ENCODE results near the gene SHB. TPM values are rescaled to one million over a fixed set of nuclear protein-coding genes. Genes with fewer than 3 reads are reported as not detected.

The SHB gene
- total RNA-seq, 1 experiment from 2014 or later, result 12.2 TPM

DNA sequence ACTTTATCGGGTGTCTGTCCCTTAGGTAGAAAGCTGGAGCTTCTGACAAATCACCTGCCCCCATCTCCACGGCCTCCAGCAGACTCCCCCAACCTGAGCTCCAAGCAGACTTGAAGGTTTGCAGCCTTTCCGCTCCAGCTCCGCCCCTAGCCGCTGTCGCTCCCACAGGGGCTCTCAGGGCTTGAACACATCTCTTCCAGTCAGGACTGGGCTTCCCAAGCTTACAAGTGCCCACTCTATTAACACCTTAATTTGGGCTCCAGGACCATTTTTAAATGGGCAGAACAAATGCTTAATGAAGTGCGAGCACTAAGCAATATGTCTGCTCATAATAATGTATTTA lies 147.9 kb downstream of the SHB start (continued):
- TF ChIP-seq NR2C2 (CRISPR knock-in tag; IDR thresholded peaks at IDR 0.05) (no peak), NFYB (CRISPR knock-in tag; conservative IDR thresholded peaks at IDR 0.05; ENCODE audit: low read depth) (no peak), ZNF219 (CRISPR knock-in tag; IDR thresholded peaks at IDR 0.05; ENCODE audit: borderline replicate concordance) (no peak), MYBL2 (CRISPR knock-in tag; IDR thresholded peaks at IDR 0.05) (no peak), TCF7 (CRISPR knock-in tag; IDR thresholded peaks at IDR 0.05; ENCODE audit: low read depth) (no peak)
- TF ChIP-seq, protein P1, sequence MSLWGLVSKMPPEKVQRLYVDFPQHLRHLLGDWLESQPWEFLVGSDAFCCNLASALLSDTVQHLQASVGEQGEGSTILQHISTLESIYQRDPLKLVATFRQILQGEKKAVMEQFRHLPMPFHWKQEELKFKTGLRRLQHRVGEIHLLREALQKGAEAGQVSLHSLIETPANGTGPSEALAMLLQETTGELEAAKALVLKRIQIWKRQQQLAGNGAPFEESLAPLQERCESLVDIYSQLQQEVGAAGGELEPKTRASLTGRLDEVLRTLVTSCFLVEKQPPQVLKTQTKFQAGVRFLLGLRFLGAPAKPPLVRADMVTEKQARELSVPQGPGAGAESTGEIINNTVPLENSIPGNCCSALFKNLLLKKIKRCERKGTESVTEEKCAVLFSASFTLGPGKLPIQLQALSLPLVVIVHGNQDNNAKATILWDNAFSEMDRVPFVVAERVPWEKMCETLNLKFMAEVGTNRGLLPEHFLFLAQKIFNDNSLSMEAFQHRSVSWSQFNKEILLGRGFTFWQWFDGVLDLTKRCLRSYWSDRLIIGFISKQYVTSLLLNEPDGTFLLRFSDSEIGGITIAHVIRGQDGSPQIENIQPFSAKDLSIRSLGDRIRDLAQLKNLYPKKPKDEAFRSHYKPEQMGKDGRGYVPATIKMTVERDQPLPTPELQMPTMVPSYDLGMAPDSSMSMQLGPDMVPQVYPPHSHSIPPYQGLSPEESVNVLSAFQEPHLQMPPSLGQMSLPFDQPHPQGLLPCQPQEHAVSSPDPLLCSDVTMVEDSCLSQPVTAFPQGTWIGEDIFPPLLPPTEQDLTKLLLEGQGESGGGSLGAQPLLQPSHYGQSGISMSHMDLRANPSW (CRISPR knock-in tag; conservative IDR thresholded peaks at IDR 0.05; ENCODE audit: low read depth), result no peak
- TF ChIP-seq, protein P2, sequence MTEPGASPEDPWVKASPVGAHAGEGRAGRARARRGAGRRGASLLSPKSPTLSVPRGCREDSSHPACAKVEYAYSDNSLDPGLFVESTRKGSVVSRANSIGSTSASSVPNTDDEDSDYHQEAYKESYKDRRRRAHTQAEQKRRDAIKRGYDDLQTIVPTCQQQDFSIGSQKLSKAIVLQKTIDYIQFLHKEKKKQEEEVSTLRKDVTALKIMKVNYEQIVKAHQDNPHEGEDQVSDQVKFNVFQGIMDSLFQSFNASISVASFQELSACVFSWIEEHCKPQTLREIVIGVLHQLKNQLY (CRISPR knock-in tag; IDR thresholded peaks at IDR 0.05), result no peak
- TF ChIP-seq, protein P3, sequence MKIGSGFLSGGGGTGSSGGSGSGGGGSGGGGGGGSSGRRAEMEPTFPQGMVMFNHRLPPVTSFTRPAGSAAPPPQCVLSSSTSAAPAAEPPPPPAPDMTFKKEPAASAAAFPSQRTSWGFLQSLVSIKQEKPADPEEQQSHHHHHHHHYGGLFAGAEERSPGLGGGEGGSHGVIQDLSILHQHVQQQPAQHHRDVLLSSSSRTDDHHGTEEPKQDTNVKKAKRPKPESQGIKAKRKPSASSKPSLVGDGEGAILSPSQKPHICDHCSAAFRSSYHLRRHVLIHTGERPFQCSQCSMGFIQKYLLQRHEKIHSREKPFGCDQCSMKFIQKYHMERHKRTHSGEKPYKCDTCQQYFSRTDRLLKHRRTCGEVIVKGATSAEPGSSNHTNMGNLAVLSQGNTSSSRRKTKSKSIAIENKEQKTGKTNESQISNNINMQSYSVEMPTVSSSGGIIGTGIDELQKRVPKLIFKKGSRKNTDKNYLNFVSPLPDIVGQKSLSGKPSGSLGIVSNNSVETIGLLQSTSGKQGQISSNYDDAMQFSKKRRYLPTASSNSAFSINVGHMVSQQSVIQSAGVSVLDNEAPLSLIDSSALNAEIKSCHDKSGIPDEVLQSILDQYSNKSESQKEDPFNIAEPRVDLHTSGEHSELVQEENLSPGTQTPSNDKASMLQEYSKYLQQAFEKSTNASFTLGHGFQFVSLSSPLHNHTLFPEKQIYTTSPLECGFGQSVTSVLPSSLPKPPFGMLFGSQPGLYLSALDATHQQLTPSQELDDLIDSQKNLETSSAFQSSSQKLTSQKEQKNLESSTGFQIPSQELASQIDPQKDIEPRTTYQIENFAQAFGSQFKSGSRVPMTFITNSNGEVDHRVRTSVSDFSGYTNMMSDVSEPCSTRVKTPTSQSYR (CRISPR knock-in tag; IDR thresholded peaks at IDR 0.05), result no peak

DNA sequence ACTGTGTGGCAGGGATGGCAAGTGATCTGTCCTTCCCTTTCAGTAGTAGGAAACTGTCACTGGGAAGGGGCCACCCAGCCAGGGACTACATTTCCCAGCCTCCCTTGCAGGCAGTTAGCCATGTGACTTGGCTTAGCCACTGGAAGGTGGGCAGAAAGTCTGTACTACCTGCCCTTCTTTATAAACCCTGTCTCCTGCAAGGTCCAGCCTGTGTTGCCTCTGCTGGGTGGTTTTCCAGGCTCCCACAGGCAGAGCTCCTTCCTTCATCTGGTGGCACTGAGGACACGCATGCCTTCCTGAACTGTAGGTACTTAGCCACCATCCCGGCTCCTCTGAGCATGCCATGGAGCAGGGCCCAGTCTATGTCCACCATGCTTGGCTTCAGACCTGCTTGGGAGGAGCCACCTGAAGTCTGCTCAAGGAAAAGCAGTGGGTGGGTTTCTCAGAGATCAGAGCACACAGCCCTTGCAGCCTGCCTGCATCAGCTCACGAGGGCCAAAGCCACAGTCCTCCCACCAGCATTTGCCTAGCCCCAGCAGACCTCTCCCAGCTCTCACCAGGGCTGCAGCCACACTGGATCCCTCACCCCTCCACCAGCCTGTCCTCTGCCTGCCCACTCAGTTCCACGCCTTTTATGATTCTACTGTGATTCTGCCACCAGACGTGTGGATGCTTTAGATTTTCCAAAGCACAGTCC lies 148.4 kb downstream of the SHB start:
- POLR2A ChIA-PET, result no interaction called here
- no peaks in the 10 kb centered on the region for H3K9me3 Mint-ChIP-seq
- H3K27ac Mint-ChIP-seq, result peak overlapping the region; percentile 73
- CTCF ChIA-PET, result interaction anchor here (0.9 to 1.5 kb wide), 4 partner anchors 17 to 343 kb away, joined by 3 to 5 read pairs (median 4); no protein-coding TSS in a partner anchor
- DNase-seq (ENCODE audit: low spot score), result peak; percentile 59
- peaks cover 42% of the 10 kb centered on the region for H3K4me1 Mint-ChIP-seq
- no peak overlapping the region for H3K4me3 Mint-ChIP-seq
- H3K36me3 Mint-ChIP-seq, result no peaks in the 10 kb centered on the region; the same call in 1 of the 2 replicates
- H3K27me3 Mint-ChIP-seq (ENCODE audit: low read depth), result no peaks in the 10 kb centered on the region; the same call in 1 of the 2 replicates
- peak; percentile 68 for ATAC-seq
- TF ChIP-seq, protein P4, sequence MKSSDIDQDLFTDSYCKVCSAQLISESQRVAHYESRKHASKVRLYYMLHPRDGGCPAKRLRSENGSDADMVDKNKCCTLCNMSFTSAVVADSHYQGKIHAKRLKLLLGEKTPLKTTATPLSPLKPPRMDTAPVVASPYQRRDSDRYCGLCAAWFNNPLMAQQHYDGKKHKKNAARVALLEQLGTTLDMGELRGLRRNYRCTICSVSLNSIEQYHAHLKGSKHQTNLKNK (CRISPR knock-in tag; IDR thresholded peaks at IDR 0.05), result no peak
- TF ChIP-seq ZNF396 (CRISPR knock-in tag; IDR thresholded peaks at IDR 0.05; ENCODE audit: borderline replicate concordance), result no peak
- TF ChIP-seq, protein P5, sequence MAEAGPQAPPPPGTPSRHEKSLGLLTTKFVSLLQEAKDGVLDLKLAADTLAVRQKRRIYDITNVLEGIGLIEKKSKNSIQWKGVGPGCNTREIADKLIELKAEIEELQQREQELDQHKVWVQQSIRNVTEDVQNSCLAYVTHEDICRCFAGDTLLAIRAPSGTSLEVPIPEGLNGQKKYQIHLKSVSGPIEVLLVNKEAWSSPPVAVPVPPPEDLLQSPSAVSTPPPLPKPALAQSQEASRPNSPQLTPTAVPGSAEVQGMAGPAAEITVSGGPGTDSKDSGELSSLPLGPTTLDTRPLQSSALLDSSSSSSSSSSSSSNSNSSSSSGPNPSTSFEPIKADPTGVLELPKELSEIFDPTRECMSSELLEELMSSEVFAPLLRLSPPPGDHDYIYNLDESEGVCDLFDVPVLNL (CRISPR knock-in tag; IDR thresholded peaks at IDR 0.05; ENCODE audit: borderline replicate concordance, low read depth), result no peak
- no peak for TF ChIP-seq SMAD4 (CRISPR knock-in tag; IDR thresholded peaks at IDR 0.05)
- TF ChIP-seq NFYB (CRISPR knock-in tag; conservative IDR thresholded peaks at IDR 0.05; ENCODE audit: low read depth), result peak; percentile 53; the same call in 1 of the 2 replicates
- TF ChIP-seq RORB (CRISPR knock-in tag; IDR thresholded peaks at IDR 0.05), result no peak
- no peak for TF ChIP-seq JAZF1 (CRISPR knock-in tag; IDR thresholded peaks at IDR 0.05)
- no peak for TF ChIP-seq SMAD3 (CRISPR knock-in tag; IDR thresholded peaks at IDR 0.05; ENCODE audit: borderline replicate concordance)
- TF ChIP-seq, protein P6, sequence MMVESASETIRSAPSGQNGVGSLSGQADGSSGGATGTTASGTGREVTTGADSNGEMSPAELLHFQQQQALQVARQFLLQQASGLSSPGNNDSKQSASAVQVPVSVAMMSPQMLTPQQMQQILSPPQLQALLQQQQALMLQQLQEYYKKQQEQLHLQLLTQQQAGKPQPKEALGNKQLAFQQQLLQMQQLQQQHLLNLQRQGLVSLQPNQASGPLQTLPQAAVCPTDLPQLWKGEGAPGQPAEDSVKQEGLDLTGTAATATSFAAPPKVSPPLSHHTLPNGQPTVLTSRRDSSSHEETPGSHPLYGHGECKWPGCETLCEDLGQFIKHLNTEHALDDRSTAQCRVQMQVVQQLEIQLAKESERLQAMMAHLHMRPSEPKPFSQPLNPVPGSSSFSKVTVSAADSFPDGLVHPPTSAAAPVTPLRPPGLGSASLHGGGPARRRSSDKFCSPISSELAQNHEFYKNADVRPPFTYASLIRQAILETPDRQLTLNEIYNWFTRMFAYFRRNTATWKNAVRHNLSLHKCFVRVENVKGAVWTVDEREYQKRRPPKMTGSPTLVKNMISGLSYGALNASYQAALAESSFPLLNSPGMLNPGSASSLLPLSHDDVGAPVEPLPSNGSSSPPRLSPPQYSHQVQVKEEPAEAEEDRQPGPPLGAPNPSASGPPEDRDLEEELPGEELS (CRISPR knock-in tag; IDR thresholded peaks at IDR 0.05), result no peak
- TF ChIP-seq NR3C1 (CRISPR knock-in tag; conservative IDR thresholded peaks at IDR 0.05; ENCODE audit: low read depth), result no peak
- TF ChIP-seq RELA (CRISPR knock-in tag; IDR thresholded peaks at IDR 0.05; ENCODE audit: borderline replicate concordance), result no peak
- TF ChIP-seq SOX15 (CRISPR knock-in tag; IDR thresholded peaks at IDR 0.05), result no peak
- TF ChIP-seq, protein P7, sequence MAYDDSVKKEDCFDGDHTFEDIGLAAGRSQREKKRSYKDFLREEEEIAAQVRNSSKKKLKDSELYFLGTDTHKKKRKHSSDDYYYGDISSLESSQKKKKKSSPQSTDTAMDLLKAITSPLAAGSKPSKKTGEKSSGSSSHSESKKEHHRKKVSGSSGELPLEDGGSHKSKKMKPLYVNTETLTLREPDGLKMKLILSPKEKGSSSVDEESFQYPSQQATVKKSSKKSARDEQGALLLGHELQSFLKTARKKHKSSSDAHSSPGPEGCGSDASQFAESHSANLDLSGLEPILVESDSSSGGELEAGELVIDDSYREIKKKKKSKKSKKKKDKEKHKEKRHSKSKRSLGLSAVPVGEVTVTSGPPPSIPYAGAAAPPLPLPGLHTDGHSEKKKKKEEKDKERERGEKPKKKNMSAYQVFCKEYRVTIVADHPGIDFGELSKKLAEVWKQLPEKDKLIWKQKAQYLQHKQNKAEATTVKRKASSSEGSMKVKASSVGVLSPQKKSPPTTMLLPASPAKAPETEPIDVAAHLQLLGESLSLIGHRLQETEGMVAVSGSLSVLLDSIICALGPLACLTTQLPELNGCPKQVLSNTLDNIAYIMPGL (CRISPR knock-in tag; IDR thresholded peaks at IDR 0.05), result no peak
- TF ChIP-seq, protein P8, sequence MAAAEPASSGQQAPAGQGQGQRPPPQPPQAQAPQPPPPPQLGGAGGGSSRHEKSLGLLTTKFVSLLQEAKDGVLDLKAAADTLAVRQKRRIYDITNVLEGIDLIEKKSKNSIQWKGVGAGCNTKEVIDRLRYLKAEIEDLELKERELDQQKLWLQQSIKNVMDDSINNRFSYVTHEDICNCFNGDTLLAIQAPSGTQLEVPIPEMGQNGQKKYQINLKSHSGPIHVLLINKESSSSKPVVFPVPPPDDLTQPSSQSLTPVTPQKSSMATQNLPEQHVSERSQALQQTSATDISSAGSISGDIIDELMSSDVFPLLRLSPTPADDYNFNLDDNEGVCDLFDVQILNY (CRISPR knock-in tag; IDR thresholded peaks at IDR 0.05), result no peak
- TF ChIP-seq, protein P9, sequence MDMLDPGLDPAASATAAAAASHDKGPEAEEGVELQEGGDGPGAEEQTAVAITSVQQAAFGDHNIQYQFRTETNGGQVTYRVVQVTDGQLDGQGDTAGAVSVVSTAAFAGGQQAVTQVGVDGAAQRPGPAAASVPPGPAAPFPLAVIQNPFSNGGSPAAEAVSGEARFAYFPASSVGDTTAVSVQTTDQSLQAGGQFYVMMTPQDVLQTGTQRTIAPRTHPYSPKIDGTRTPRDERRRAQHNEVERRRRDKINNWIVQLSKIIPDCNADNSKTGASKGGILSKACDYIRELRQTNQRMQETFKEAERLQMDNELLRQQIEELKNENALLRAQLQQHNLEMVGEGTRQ (CRISPR knock-in tag; IDR thresholded peaks at IDR 0.05), result peak; percentile 94

Measured in WTC11 (cell line).